GM18517 (cell line): ENCODE data around the gene TMC7.
"Not testable (repeated sequence)": the region's sequence is repeated elsewhere in the genome, so short reads cannot be mapped to it uniquely, and the experiment has no call there.

Source experiments
- ATAC-seq: cut with Tn5 transposase; IDR thresholded peaks from one replicate; pipeline ENCODE4 v1.9.1; 2021; ENCODE audit warnings: mild to moderate bottlenecking, moderate library complexity; ENCODE audit not compliant: unreplicated experiment

Gene TMC7

GRCh38 chr16:18983565-18984434, at the start of gene TMC7:
TMC7 (plus strand) TSS chr16:18983934; CDS start chr16:18984064, 130 bp downstream.
- ATAC-seq = no peak

GRCh38 chr16:18936727-18937340, 46.9 kb upstream of the TMC7 start:
- ATAC-seq = no peak

GRCh38 chr16:18937390-18937789, 46.3 kb upstream of the TMC7 start:
- ATAC-seq = no peak

- no peak for ATAC-seq
These were observed 44.7 kb upstream of the TMC7 start for GRCh38 chr16:18938986-18939385.

GRCh38 chr16:18941471-18941870, 42.3 kb upstream of the TMC7 start:
- no peak for ATAC-seq

GRCh38 chr16:18942061-18942460, 41.7 kb upstream of the TMC7 start:
- ATAC-seq = no peak

DNA sequence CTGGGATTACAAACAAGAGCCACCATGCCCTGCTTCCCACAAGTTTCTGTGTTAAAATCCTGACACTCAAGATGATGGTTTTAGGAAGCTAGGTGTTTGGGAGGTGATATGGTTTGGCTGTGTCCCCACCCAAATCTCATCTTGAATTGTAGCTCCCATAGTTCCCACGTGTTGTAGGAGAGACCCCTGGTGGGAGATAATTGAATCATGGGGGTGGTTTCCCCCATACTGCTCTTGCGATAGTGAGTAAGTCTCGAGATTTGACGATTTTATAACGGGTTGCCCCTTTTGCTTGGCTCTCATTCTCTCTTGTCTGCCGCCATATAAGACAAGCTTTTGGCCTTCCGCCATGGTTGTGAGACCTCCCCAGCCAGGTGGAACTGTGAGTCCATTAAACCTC, 40.3 kb upstream of the TMC7 start:
- ATAC-seq = no peak

- ATAC-seq = no peak
These were observed 38.5 kb upstream of the TMC7 start for GRCh38 chr16:18945233-18945632.

GRCh38 chr16:18948372-18949020, 35.2 kb upstream of the TMC7 start:
- ATAC-seq = no peak

GRCh38 chr16:18950469-18951185, 33.1 kb upstream of the TMC7 start:
- ATAC-seq = no peak

DNA sequence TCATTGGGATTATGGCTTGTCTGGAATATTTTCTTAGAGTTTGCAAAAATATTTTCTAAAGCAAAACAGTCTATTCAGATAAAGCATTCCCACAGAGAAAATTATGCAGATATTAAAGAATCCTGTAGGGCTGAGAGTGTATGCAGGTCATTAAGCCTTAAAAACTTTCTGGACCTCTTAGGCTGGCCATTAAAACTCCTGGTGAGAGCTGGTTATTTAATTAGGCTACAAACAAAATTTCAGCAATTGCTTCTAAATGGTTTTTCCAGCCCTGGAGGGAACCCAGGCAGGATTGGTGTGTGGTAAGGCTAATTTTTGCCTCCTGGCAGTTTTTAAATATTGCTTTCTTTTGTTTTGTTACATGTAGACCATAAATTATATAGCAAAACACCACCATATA, 30.2 kb upstream of the TMC7 start:
- no peak for ATAC-seq

GRCh38 chr16:18955874-18956580, 27.7 kb upstream of the TMC7 start:
- ATAC-seq = not testable (repeated sequence)

DNA sequence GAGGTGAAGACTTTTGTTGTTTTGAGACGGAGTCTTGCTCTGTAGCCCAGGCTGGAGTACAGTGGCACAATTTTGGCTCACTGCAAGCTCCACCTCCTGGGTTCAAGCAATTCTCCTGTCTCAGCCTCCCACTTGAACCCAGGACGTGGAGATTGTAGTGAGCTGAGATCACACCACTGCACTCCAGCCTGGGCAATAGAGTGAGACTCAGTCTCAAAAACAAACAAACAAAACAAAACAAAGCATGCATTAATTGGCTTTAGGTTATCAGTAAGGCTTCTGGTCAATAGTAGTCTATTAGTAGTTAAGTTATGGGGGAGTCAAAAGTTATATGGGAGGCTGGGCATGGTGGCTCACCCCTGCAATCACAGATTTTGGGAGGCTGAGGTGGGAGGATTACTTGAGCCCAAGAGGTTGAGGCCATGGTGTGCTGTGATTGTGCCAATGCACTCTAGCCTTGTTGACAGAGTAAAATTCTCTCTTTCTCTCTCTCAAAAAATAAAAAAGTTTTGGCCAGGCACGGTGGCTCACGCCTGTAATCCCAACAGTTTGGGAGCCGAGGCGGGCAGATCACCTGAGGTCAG, 27.0 kb upstream of the TMC7 start:
- not testable (repeated sequence) for ATAC-seq

GRCh38 chr16:18958621-18959029, 25.1 kb upstream of the TMC7 start:
- no peak for ATAC-seq

DNA sequence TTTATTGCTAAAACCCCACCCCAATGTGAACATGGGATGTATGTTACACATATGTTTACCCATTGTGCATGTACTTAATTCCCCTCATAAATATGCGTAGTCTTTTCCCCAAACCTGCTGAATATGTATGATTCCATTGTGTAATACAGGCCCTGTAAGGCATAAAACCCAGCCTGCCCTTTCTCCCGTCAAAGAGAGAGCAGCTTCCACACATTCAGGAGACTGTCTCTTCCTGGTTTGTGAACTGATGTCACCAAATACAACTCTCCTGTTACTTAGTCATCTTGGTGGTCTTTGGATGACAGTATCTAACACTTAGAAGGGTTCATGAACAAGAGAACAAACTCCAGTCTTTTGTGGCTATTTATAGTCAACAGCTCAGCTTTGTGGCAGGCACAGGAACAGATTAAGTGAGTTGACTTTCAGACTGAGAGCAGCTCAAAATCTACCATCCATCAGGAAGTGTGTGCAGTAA, 24.7 kb upstream of the TMC7 start:
- ATAC-seq = no peak

- ATAC-seq = no peak
These were observed 18.2 kb upstream of the TMC7 start for GRCh38 chr16:18965555-18965954.

- ATAC-seq = no peak
These were observed 16.9 kb upstream of the TMC7 start for GRCh38 chr16:18966791-18967190.

GRCh38 chr16:18969050-18969854, 14.5 kb upstream of the TMC7 start:
- no peak for ATAC-seq

DNA sequence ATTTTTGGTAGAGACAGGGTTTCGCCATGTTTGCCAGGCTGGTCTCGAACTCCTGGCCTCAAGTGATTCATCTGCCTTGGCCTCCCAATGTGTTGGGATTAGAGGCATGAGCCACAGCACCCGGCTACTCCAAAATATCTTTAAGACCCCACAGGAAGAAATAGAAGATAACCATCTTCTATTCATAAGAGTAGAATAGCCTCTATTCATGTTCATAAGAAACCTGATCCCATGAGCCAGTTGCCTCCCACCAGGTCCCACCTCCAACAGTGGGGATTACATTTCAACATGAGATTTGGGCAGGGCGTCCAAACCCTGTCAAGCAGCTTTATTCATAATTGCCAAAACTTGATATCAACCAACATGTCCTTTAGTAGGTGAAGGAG, 13.9 kb upstream of the TMC7 start:
- ATAC-seq = no peak
